Activated CD4-positive, alpha-beta T cell treated with anti-CD3 and anti-CD28 coated beads, Interleukin-10, Interleukin-2, amounts not matched to agents 100 ng/mL and 50 ng/mL, durations not matched to agents 16 hours and 8 hours (primary cell): ENCODE measurements around the gene SPATC1L.
A peak's percentile ranks its signal among the peaks of the same experiment; 100 is the strongest.
"Not testable (repeated sequence)": the region's sequence is repeated elsewhere in the genome, so short reads cannot be mapped to it uniquely, and the experiment has no call there.

ENCODE experiments used
- DNase-seq: peaks from one replicate; pipeline ENCODE4 v3.0.0-alpha.2; 2020

SPATC1L gene

DNA sequence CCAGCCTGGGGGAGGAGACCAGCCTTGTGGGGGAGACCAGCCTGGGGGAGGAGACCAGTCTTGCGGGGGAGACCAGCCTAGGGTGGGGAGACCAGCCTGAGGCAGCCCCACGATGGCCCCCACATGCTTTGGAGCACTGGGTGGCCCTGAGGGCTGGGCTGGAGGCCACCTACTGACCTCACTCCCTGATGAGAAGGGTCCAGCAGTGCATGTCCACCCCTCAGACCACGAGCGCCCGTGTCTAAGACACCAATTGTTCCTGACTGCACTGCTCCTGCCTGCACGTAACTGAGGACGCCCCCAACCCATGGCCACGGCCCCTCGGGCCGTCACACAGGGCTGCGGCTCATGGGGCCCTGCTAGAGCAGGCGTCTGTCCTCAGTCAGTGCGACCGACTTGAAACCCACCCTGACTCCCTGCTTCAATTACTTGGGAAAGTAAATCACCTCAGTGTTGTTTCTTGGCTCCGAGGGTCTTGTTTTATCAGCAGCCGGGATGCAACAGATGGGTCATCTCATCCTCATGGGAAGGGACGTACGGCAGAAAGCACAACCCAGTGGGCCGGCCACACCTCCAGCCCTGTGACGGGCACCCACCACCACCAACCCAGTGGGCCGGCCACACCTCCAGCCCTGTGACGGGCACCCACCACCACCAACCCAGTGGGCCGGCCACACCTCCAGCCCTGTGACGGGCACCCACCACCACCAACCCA is at the start of gene SPATC1L:
Gene SPATC1L (minus strand): TSS at position 550 of the 715 bp plus-strand sequence. CDS start 1,643 bp downstream, outside the sequence.
- peak; percentile 57 for DNase-seq

DNA sequence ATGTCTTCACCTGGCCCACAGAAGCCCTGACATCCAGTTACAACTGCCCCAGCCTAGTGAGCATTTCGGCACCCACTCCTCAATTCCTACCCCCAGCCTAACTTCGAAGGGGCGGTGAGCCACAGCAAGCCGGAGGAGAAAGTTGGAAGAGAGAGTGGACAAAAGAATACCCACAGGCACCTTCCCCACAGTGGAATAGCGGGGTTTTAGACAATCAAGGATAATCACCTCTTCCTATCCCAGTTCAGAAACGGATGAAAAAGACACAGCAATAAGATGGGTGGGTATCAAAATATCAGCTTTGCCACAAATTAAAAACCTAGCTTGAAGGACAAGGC is 45.6 kb upstream of the SPATC1L start:
- DNase-seq, result no peak

DNA sequence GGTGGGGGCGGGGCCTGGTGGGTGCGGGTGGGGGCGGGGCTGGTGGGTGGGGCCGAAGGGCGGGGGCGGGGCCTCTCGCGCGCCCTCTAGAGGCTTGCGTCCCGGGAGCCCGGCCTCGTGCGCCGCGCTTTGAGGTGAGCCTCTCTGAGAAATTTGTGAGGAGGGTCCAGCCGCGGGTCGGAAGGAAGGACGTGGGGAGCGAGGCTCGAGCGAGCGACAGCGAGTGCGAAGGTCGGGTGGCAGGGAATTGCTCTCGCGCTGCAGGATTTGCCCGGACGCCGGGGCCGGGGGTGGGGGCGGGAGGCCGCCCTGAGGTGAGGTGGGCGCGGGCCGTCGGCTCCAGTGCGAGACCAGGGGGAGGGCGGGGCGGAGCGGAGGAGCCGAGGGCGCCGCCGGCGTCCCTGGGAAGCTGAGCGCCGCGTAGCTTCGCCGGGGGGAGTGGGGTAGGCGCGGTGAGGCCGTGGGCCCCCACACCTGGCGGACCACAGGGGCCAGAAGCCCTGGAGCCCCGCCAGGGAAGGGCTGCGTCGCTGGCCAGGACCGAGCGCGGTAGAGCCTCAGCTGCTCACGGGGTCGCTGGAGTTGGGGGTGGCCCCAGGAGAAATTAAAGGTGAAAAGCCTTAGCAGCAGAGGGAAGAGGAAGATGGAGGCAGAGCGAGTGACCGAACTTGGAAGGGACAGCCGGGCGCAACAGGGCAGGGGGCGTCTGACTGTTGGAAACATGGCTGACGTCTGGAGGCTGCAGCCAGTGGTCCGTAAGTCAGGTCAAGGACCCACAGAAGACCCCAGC is 45.1 kb upstream of the SPATC1L start:
- DNase-seq, result no peak

DNA sequence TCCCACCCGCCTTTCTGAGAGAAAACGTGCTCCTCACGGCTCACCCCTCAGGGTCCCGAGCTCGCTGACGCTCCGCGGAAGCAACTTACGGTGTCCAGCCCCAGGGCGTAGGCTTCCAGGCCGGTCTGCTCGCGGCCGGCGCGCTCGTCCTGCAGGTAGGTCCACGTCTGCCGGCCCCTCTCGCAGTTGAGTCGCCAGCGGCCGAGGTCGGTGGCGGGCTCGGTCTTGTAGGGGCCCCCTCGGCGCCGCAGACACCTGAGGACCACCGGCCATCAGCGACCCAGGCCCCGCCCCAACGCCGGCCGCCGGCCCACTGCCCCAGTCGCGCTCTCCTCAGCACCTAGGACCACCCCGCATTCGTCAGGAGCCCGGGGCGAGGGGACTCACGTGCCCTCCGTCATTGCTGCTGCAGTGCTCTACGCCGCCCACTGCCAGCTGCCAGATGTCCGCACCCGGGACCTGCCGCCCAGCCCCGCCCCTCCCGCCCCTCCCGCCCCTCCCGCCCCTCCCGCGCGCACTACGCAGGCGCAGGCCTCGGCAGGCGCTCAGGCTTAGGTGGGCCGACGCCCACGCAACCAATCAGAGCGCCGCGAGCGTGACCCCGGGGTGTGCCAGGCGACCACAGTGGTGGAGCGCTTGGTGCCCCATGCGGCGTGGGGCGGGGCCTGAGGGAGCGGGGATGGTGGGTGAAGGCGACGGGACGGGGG is 44.2 kb upstream of the SPATC1L start, which contains the start of gene LSS:
Gene LSS (minus strand): TSS at position 430 of the 707 bp plus-strand sequence. CDS start 29 bp downstream, at position 401.
- peak; percentile 100 for DNase-seq

DNA sequence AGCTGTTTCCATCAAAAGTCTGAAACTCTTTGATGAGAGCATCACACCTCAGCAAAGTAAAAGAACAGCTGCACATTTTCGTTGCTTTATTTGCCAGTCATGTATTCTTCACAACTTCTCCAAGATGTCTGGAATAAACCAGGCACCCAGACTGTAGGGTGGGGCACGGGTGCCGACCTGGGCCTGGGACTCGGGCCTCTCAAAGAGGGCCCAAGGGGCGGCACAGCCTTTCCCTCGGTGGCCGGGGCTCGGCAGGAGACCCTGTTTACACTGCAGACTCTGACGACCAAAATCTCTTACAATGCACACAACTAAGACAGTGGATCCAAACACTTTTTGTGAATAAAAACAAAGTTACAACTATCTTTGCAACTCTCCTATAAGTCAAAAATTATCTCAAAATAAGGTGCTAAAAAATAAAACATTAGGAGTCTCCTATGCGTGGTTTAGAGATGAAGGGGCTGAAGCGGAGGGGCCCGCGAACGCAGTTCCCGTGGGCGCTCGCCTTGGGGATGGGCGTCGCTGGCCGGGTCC is 43.6 kb upstream of the SPATC1L start:
- no peak for DNase-seq

DNA sequence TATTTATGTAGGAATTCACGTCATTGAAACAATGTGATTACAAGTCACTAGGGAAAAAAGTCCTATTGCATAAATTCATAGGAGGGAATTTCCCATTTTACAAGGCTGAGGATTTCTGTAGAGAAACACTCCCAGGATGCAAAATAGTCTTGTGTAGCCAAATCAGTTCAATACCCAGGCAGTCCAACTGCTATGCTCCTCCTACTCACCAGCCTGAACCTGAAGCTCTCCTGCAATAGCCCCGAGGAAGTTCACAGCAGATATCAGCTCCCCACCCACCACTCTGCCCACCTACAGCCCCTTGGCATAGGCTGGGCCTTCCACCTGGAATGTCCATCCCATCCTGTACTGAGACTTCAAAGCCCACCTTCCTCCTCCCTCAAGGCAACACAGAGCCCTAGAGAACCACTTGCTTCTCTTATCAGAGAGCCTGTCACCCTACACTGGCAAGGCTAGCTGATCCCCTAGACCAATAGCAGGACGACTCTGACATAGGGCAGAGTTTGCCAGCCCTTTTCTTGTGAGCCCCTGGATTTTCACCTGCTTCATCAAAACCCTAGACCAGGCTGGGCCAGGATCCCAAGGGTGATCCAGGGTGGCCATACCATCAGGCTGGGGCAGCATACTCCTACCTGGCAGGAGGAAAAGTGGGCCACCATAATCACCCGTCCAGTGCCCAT is 42.8 kb upstream of the SPATC1L start:
- DNase-seq, result no peak

DNA sequence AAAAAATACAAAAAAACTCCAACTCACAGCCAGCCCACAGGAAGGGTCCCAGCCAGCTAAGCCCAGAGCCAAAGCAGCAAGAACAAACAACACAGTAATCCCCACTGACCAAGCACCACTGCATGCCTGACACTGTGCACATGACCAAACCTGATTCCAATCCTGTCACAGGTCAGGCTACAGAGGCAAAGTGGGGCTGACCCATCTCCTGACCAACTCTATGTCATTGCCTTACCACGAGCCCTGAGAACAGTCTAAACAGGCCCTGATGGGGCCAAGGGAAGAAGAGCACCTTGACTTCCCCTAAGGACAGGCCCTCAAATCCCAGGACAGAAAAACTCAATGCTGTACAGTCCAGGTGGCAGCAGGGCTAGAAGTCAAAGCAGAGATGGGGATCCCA is 41.9 kb upstream of the SPATC1L start:
- DNase-seq, result no peak

DNA sequence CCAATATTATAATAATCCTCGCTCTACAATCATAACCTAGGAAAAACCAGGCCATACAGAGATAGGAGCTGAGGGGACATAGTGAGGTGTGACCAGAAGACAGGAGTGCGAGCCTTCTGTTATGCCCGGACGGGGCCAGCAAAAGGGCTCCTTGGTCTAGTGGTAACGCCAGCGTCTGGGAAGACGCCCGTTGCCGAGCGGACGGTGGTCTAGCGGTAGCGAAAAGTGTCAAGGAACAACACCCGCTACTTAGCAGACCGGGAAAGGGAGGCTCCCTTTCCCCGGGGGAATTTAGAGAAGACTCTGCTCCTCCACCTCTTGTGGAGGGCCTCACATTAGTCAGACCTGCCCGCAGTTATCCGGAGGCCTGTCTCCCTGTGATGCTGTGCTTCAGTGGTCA is 39.4 kb upstream of the SPATC1L start:
- not testable (repeated sequence) for DNase-seq

DNA sequence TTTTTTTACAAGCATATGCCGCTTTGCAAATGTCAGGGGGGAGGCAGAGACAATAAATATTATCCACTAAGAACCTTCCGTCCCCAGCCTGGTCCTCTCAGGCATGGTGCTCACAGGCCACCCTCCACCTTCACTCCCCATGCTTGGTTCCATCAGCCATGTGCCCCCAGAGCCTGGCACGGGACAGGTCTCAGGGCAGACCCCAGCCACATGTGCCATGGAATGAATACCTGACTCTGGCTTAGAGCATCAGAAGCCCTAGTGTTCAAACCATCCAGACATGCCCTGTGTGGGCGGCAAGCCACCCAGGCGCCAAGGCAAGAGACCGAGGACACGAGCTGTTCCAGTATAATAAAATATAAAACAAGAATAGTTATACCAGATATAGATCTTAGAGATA is 39.0 kb upstream of the SPATC1L start:
- no peak for DNase-seq

DNA sequence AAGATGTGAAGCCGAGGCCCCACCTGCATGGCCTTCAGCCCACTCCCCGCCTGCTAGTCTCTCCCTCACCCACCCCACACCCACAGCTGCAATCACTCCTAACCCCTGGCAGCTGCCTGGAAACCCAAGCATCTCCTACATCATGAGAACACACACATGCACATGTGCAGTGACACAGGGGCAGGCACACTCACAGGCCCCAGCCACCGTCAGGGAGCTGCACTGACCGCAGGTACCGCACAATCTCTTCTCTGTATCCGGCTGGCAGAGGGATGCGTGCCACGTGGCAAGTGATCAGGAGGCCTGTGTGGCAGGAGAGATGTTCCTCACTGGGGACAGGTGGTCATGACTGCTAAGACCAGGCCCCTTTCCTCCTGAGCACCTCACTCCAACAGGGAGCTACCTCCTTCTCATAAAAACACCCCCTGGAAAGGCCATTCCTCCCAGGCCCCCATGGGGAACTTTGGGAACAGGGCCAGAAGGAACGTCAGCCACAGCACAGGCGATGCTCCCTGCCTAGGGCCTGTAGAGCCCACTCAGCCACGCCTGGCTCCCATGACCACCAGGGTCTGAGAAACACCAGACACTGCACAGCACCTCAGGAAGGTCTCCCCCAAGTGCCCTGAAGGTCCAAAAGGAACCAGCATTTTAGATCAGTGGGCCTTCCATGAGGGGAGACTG is 38.3 kb upstream of the SPATC1L start:
- no peak for DNase-seq

DNA sequence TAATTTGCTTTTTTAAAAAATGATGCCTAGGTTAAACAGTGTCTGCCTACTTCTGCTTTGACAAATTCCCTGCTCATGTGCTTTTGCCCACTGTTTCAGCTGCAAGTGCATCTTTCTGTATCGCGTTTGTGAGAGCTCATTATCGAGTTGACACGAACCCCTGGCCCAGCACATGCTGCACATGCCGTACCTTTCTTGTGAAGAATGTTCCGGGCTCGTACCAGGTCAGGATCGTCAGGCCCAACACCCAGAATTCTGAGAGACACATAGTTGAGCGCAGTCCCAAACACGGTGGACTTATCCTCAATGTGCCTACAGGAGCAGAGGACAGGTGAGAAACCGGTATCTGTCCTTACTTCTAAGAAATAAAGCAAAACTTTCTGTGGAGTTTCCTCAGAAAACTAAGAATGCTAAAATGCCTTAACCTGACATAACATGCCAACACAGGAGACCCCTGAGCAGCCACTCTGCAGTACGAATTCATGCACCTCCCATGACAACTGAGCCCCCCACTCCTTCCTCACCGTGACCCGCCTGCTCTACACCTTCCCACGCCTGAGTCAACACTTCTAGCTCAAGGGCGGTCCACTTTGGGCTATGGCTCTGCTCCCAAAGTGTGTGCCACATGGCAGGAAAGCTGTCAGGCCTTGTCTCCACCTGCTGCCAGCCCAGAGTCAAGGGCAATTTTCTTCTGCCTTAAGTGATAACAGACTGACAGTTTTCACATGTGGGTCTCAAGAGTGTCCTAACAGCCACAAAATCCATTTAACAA is 37.6 kb upstream of the SPATC1L start:
- no peak for DNase-seq

DNA sequence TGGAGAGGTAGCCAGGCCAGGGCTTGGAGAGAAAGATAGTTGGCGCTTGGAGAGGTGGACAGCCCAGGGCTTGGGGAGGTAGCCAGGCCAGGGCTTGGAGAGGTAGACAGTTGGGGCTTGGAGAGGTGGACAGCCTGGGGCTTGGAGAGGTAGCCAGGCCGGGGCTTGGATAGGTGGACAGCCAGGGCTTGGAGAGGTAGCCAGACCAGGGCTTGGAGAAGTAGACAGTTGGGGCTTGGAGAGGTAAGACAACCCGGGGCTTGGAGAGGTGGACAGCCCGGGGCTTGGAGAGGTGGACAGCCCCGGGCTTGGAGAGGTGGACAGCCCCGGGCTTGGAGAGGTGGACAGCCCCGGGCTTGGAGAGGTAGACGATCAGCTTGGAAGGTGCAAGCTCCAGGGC is 36.6 kb upstream of the SPATC1L start:
- DNase-seq, result no peak

DNA sequence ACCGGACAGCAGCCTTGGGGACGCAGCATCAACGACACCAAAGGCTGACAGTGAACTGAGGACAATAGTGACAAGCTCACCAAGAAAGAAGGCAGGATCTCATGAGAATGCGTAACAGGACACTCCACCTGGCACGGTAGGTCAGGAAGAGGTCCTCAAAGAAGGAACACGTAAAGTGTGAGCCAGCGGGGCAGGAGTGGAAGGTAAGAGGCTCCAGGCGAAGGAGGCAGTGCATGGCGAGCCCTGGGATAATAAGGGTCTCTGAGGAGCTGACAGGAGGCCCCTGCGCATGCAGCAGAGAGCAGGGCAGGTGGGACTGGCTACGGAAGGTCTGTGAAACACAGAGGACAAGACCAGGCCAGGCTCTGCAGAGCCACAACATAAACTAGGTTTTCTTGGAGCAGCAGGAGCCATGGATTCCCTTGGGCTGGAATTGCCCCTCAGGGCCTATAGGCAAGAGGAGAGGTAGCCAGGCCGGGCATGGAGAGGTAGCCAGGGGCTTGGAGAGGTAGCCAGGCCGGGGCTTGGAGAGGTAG is 36.1 kb upstream of the SPATC1L start:
- DNase-seq, result no peak

DNA sequence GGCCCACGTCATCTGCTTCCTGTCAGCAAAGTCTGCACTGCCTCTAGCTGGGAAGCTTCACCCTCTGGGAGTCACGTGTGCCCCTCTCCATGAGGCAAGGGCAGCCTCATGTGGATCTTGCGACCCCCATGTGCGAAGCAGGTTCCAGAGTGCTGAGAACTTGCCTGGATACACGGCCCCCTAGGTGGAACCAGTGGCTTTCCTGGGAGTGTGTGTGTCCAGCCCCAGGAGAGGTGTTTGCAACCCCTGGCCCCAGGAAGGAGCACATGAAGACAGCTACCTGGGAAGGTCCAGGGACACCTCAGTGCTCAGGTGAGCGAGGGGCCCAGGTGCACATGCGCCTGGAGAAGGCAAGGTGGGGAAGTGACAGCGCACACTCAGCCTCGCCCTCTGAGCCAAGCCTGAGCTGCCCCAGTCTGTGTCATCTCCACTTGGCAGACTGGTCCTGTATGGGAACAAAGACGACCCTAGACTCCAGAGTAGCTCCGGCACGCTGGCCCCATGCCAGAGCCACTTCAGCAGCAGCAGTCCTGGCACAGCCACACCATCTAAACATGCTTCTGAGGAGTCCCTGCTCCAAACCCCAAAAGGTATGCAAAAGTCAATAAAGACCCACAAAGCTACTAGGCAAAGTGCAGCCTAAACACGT is 35.5 kb upstream of the SPATC1L start:
- no peak for DNase-seq

DNA sequence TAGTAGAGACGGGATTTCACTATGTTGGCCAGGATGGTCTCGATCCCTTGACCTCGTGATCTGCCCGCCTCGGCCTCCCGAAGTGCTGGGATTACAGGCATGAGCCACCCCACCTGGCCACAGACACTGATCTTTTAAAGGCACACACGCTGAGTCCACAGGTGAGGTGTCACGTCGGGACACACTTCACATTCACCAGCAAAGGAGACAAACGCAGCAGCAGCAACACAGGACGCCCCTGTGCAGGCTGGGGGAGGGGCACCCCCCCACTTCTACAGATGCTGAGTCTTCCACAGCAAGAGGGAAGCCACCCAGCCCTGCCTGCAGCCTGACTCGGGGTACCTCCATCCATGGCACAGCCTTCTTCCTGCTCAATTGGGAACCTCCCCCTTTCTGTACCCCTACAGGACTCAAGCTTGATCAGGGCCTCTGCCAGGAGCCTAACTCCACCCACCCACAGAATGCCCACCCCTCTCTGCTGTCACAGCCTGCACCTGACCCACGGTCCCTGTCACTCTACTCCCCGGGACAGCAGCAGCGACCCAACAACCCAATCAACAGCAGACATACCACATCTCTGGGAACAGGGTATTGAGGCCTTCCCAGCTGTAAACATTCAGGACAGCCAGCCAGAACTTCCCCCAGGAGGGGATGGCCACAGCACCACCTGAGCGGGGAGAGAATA is 34.8 kb upstream of the SPATC1L start:
- DNase-seq, result no peak

DNA sequence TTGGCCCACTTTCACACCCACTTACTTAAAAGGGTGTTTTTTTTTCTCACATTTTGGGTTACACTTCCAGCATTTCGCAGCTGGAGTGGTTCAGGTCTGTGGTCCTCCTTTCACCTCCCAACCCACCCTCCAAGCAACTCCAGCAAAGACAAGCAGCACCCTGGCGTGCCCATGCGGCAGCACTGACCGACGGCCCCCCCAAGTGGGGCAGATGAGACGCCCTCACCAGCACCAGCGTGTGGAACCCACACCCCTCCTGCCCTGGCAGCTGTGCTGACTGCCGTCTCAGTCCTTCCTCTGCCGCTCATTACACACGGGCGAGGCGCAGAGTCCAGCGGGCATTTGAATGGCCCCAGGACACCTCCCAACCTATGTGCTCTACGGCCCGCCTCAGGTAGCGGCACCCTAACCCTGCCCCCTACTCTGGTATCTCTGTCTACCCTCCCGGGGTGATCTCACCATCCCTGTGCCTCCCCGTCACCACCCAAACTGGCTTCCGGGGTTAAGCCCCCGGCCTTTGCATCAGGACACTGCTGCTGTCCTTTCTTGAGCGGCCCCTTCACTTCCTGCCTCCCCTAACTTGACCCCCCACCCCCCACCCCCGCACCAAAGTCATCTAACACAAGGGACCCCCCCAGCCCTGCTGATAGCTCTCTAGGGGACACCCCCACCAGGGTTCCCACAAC is 33.4 kb upstream of the SPATC1L start:
- DNase-seq, result no peak

DNA sequence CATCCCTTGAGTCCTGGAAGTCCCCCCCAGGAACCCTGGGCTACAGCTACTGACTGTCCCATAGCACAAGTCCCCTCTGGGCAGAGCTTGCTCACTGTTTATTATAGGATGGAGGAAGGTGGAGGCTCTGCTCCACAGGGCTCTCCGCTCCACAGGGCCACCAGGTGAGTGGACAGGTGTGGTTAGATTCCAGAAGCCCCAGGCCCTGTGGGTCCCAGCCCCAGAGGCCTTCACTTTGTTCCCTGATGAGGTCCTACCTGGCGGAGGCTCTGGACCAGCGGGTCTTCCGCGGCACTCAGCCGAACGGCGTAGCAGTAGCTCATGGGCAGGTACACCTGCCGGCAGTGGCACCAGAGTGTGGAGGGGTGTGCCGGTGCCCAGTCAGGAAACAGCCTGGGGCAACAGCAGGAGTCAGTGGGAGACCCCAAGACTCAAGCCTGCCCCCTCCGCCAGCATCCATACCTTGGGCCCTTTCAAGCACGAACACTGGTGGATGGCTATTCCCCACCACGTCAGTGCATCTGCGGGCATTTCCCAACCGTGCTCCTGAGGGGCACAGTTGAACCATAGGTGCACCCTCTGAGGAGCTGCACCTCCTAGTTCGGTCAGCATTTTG is 32.0 kb upstream of the SPATC1L start:
- no peak for DNase-seq

DNA sequence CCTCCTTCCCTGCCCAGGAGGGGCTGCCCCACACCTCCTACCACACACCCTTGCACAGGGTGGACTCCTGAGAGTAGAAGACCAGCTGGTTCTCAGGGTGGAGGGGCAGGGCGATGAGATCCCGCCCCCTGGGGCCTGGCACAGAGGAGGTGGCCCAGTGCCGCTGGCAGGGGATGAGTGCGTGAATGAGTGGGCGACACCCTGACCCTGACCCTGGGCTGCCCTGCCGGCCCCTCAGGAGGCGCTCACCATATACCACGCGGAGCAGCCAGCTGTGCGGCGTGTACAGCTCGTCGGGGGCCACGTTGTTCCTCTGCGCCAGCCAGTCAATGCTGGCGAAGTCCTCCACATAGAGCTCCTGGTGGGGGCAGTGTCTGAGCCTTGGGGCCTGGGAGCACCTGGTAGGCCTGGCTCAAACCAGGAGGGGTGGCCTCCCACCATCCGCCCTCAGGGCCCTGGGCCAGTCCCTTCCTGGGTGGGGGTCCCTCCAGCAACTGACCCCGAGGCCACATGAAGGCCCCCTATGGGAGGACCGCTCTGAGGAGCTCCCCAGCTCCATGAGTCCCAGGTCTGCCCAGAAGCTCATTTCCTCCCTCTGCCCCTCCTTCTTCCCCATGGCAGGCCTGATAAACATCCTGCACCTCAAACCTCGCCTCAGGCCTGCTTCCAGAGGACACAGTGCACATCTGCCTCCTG is 31.3 kb upstream of the SPATC1L start:
- DNase-seq, result no peak
